ENCODE measurements around the gene ALS2CL. TPM values are rescaled to one million over a fixed set of nuclear protein-coding genes. Genes with fewer than 3 reads are reported as not detected.

ALS2CL gene
- total and polyA plus RNA-seq, 7 experiments from 2014 or later, result 4.2 to 41.5 (median 30.3) TPM

GRCh38 chr3:46671541-46672348, 21.7 kb downstream of the ALS2CL start:
- CTCF ChIA-PET, result interaction anchor here (0.9 kb wide), 1 partner anchor 9 kb away, joined by 3 read pairs; no protein-coding TSS in a partner anchor
- Histone ChIP-seq H3K27ac (ENCODE audit: low read depth, low read length) (no peak overlapping the region), H3K4me3 (ENCODE audit: low read length) (no peak overlapping the region), H3K27me3 (ENCODE audit: control insufficient read depth in 2 of 2, insufficient read depth in 2 of 2, low read length in 2 of 2) (no peaks in the 10 kb centered on the region), H3K9me3 (ENCODE audit: control insufficient read depth in 2 of 3, low read length in 3 of 3) (no peaks in the 10 kb centered on the region), H3K36me3 (ENCODE audit: control insufficient read depth in 2 of 3, insufficient read depth in 3 of 3, low read length in 3 of 3) (peaks cover 0 to 49% (median 3%) of the 10 kb centered on the region in 3 experiments), H3K4me1 (ENCODE audit: control insufficient read depth in 2 of 2, insufficient read depth in 2 of 2, low read length in 2 of 2) (no peaks in the 10 kb centered on the region)
- Mint-ChIP-seq H3K9me3 (no peaks in the 10 kb centered on the region), H3K4me3 (no peak overlapping the region), H3K27ac (peak overlapping the region in 4 of 9 donors; percentile 38 to 73 (median 55)), H3K4me1 (no peaks in the 10 kb centered on the region), H3K27me3 (peaks cover 0 to 3% (median 0%) of the 10 kb centered on the region in 5 donors), H3K36me3 (peaks cover 0 to 30% (median 5%) of the 10 kb centered on the region in 5 donors)
- intact Hi-C loops (cut with micrococcal nuclease), result no loop called here
- POLR2A ChIA-PET, result no interaction called here
- DNase-seq (peak in 1 of 9 donors; percentile 13), ATAC-seq (no peak)

- POLR2A ChIA-PET, result no interaction called here
- DNase-seq, result no peak
These were observed 22.5 kb downstream of the ALS2CL start for GRCh38 chr3:46670891-46671427.

GRCh38 chr3:46670000-46670890, 23.2 kb downstream of the ALS2CL start:
- Mint-ChIP-seq H3K36me3 (peaks cover 0 to 23% (median 5%) of the 10 kb centered on the region in 5 donors), H3K4me3 (no peak overlapping the region), H3K27ac (peak overlapping the region in 4 of 9 donors; percentile 51 to 74 (median 66)), H3K27me3 (peaks cover 0 to 3% (median 0%) of the 10 kb centered on the region in 5 donors), H3K9me3 (no peaks in the 10 kb centered on the region), H3K4me1 (no peaks in the 10 kb centered on the region)
- H3K9me3 ChIP-seq (ENCODE audit: control insufficient read depth in 2 of 3, low read length in 3 of 3), result no peaks in the 10 kb centered on the region
- ATAC-seq (no peak), DNase-seq (peak in 1 of 9 donors; percentile 9)
- H3K4me3 ChIP-seq (ENCODE audit: low read length), result no peak overlapping the region
- ChIA-PET CTCF (no interaction called here), POLR2A (no interaction called here)
- H3K27ac ChIP-seq (ENCODE audit: low read depth, low read length), result no peak overlapping the region
- intact Hi-C loops (cut with micrococcal nuclease), result no loop called here
- no peaks in the 10 kb centered on the region for H3K4me1 ChIP-seq (ENCODE audit: control insufficient read depth in 2 of 2, insufficient read depth in 2 of 2, low read length in 2 of 2)
- H3K27me3 ChIP-seq (ENCODE audit: control insufficient read depth in 2 of 2, insufficient read depth in 2 of 2, low read length in 2 of 2), result no peaks in the 10 kb centered on the region
- H3K36me3 ChIP-seq (ENCODE audit: control insufficient read depth in 2 of 3, insufficient read depth in 3 of 3, low read length in 3 of 3), result peaks cover 0 to 39% (median 3%) of the 10 kb centered on the region in 3 experiments

More at GRCh38 chr3:46670891-46671427, 22.5 kb downstream of the ALS2CL start:
- Mint-ChIP-seq H3K36me3 (peaks cover 0 to 27% (median 5%) of the 10 kb centered on the region in 5 donors), H3K4me3 (no peak overlapping the region), H3K4me1 (no peaks in the 10 kb centered on the region), H3K27me3 (peaks cover 0 to 3% (median 0%) of the 10 kb centered on the region in 5 donors), H3K9me3 (no peaks in the 10 kb centered on the region), H3K27ac (peak overlapping the region in 5 of 9 donors; percentile 38 to 73 (median 51))
- H3K4me1 ChIP-seq (ENCODE audit: control insufficient read depth in 2 of 2, insufficient read depth in 2 of 2, low read length in 2 of 2), result no peaks in the 10 kb centered on the region
- no peak overlapping the region for H3K4me3 ChIP-seq (ENCODE audit: low read length)
- CTCF ChIA-PET, result no interaction called here
- peaks cover 0 to 46% (median 3%) of the 10 kb centered on the region in 3 experiments for H3K36me3 ChIP-seq (ENCODE audit: control insufficient read depth in 2 of 3, insufficient read depth in 3 of 3, low read length in 3 of 3)
- intact Hi-C loops (cut with micrococcal nuclease), result no loop called here
- no peak overlapping the region for H3K27ac ChIP-seq (ENCODE audit: low read depth, low read length)
- no peaks in the 10 kb centered on the region for H3K9me3 ChIP-seq (ENCODE audit: control insufficient read depth in 2 of 3, low read length in 3 of 3)
- no peak for ATAC-seq
- H3K27me3 ChIP-seq (ENCODE audit: control insufficient read depth in 2 of 2, insufficient read depth in 2 of 2, low read length in 2 of 2), result no peaks in the 10 kb centered on the region

- H3K4me1 Mint-ChIP-seq, result no peaks in the 10 kb centered on the region
- Histone ChIP-seq H3K4me3 (ENCODE audit: low read length) (no peak overlapping the region), H3K36me3 (ENCODE audit: control insufficient read depth in 2 of 3, insufficient read depth in 3 of 3, low read length in 3 of 3) (peaks cover 0 to 33% (median 3%) of the 10 kb centered on the region in 3 experiments), H3K27ac (ENCODE audit: low read depth, low read length) (no peak overlapping the region), H3K9me3 (ENCODE audit: control insufficient read depth in 2 of 3, low read length in 3 of 3) (no peaks in the 10 kb centered on the region), H3K4me1 (ENCODE audit: control insufficient read depth in 2 of 2, insufficient read depth in 2 of 2, low read length in 2 of 2) (no peaks in the 10 kb centered on the region), H3K27me3 (ENCODE audit: control insufficient read depth in 2 of 2, insufficient read depth in 2 of 2, low read length in 2 of 2) (no peaks in the 10 kb centered on the region)
- peaks cover 0 to 14% (median 3%) of the 10 kb centered on the region in 5 donors for H3K36me3 Mint-ChIP-seq
- DNase-seq (peak in 1 of 9 donors; percentile 10), ATAC-seq (no peak)
- intact Hi-C loops (cut with micrococcal nuclease), result no loop called here
- H3K27me3 Mint-ChIP-seq, result peaks cover 0 to 2% (median 0%) of the 10 kb centered on the region in 5 donors
- ChIA-PET CTCF (no interaction called here), POLR2A (no interaction called here)
- H3K4me3 Mint-ChIP-seq, result no peak overlapping the region
- H3K9me3 Mint-ChIP-seq, result no peaks in the 10 kb centered on the region
- peak overlapping the region in 3 of 9 donors; percentile 64 to 74 (median 69) for H3K27ac Mint-ChIP-seq
These were observed 24.1 kb downstream of the ALS2CL start for GRCh38 chr3:46669191-46669999.

GRCh38 chr3:46668591-46668990, 24.9 kb downstream of the ALS2CL start:
- peaks cover 0 to 7% (median 0%) of the 10 kb centered on the region in 5 donors for H3K36me3 Mint-ChIP-seq
- Histone ChIP-seq H3K27ac (ENCODE audit: low read depth, low read length) (no peak overlapping the region), H3K4me3 (ENCODE audit: low read length) (no peak overlapping the region), H3K4me1 (ENCODE audit: control insufficient read depth in 2 of 2, insufficient read depth in 2 of 2, low read length in 2 of 2) (no peaks in the 10 kb centered on the region), H3K27me3 (ENCODE audit: control insufficient read depth in 2 of 2, insufficient read depth in 2 of 2, low read length in 2 of 2) (no peaks in the 10 kb centered on the region), H3K9me3 (ENCODE audit: control insufficient read depth in 2 of 3, low read length in 3 of 3) (no peaks in the 10 kb centered on the region), H3K36me3 (ENCODE audit: control insufficient read depth in 2 of 3, insufficient read depth in 3 of 3, low read length in 3 of 3) (peaks cover 0 to 25% (median 3%) of the 10 kb centered on the region in 3 experiments)
- peak overlapping the region in 5 of 9 donors; percentile 17 to 59 (median 54) for H3K27ac Mint-ChIP-seq
- no peak overlapping the region for H3K4me3 Mint-ChIP-seq
- ChIA-PET CTCF (no interaction called here), POLR2A (no interaction called here)
- H3K9me3 Mint-ChIP-seq, result no peaks in the 10 kb centered on the region
- intact Hi-C loops (cut with micrococcal nuclease), result no loop called here
- H3K4me1 Mint-ChIP-seq, result peaks cover 0 to 4% (median 2%) of the 10 kb centered on the region in 7 donors
- DNase-seq, result peak in 1 of 9 donors; percentile 13
- H3K27me3 Mint-ChIP-seq, result no peaks in the 10 kb centered on the region
- ATAC-seq, result no peak

- no peak overlapping the region for H3K4me3 ChIP-seq (ENCODE audit: low read length)
- Mint-ChIP-seq H3K9me3 (no peaks in the 10 kb centered on the region), H3K36me3 (peaks cover 0 to 3% (median 0%) of the 10 kb centered on the region in 5 donors), H3K4me1 (peaks cover 0 to 8% (median 6%) of the 10 kb centered on the region in 7 donors), H3K27me3 (no peaks in the 10 kb centered on the region), H3K4me3 (no peak overlapping the region), H3K27ac (peak overlapping the region in 6 of 9 donors; percentile 10 to 74 (median 41))
- CTCF ChIA-PET, result no interaction called here
- POLR2A ChIA-PET, result no interaction called here
- H3K9me3 ChIP-seq (ENCODE audit: control insufficient read depth in 2 of 3, low read length in 3 of 3), result no peaks in the 10 kb centered on the region
- ATAC-seq, result no peak
- peaks cover 0 to 20% (median 3%) of the 10 kb centered on the region in 3 experiments for H3K36me3 ChIP-seq (ENCODE audit: control insufficient read depth in 2 of 3, insufficient read depth in 3 of 3, low read length in 3 of 3)
- intact Hi-C loops (cut with micrococcal nuclease), result no loop called here
- H3K27ac ChIP-seq (ENCODE audit: low read depth, low read length), result no peak overlapping the region
- peak in 1 of 9 donors; percentile 17 for DNase-seq
- H3K4me1 ChIP-seq (ENCODE audit: control insufficient read depth in 2 of 2, insufficient read depth in 2 of 2, low read length in 2 of 2), result no peaks in the 10 kb centered on the region
- H3K27me3 ChIP-seq (ENCODE audit: control insufficient read depth in 2 of 2, insufficient read depth in 2 of 2, low read length in 2 of 2), result no peaks in the 10 kb centered on the region
These were observed 25.4 kb downstream of the ALS2CL start for GRCh38 chr3:46668116-46668515.
